K562 (cell line): ENCODE results near the gene ODC1. TPM values are rescaled to one million over a fixed set of nuclear protein-coding genes. Genes with fewer than 3 reads are reported as not detected.
A peak's percentile ranks its signal among the peaks of the same experiment; 100 is the strongest.

Experiments
- EGR1 ChIP-seq: fragments of 450-650 bp; conservative IDR thresholded peaks from 2 replicates; pipeline ENCODE4 v1.6.1; 2017; ENCODE audit warnings: mild to moderate bottlenecking
- GABPB1 ChIP-seq: sonication (generic); formaldehyde crosslinking; IDR thresholded peaks from 2 replicates; pipeline ENCODE4 v1.8.0; 2022; ENCODE audit warnings: mild to moderate bottlenecking, missing genetic modification reagents
- GABPB2 ChIP-seq: fragments of 250-450 bp; sonication (Bioruptor Pico); conservative IDR thresholded peaks from 2 replicates; pipeline ENCODE4 v1.5.1; 2021; ENCODE audit warnings: mild to moderate bottlenecking
- GTF2A2 ChIP-seq: IDR thresholded peaks from 2 replicates; pipeline ENCODE4 v1.6.1; 2016; ENCODE audit warnings: mild to moderate bottlenecking, missing genetic modification characterization, missing compliant biosample characterization
- HNRNPL ChIP-seq: fragments of 200-400 bp; formaldehyde crosslinking; IDR thresholded peaks from 2 replicates; pipeline ENCODE4 v1.6.1; 2017; ENCODE audit warnings: low read depth, mild to moderate bottlenecking, low read length
- MEIS2 ChIP-seq: fragments of 450-650 bp; IDR thresholded peaks from 2 replicates; pipeline ENCODE4 v1.6.1; 2014; ENCODE audit warnings: mild to moderate bottlenecking; ENCODE audit not compliant: partially characterized antibody
- NFE2 ChIP-seq: IDR thresholded peaks from 2 replicates; pipeline ENCODE4 v1.6.1; 2014; ENCODE audit warnings: antibody characterized with exemption, low read depth
- NUFIP1 ChIP-seq: fragments of 450-650 bp; IDR thresholded peaks from 2 replicates; pipeline ENCODE4 v1.6.1; 2018; ENCODE audit not compliant: partially characterized antibody
- RBM39 ChIP-seq: fragments of 200-400 bp; formaldehyde crosslinking; optimal IDR thresholded peaks from 2 replicates; pipeline ENCODE3; 2018; ENCODE audit warnings: low read depth, low read length
- STAG1 ChIP-seq: sonication (generic); formaldehyde crosslinking; IDR thresholded peaks from 2 replicates; pipeline ENCODE4 v1.5.0; 2020; ENCODE audit warnings: missing genetic modification reagents, borderline replicate concordance
- ZNF124 ChIP-seq: sonication (generic); formaldehyde crosslinking; IDR thresholded peaks from 2 replicates; pipeline ENCODE4 v1.8.1; 2022; ENCODE audit warnings: missing genetic modification reagents
- ZNF57 ChIP-seq: fragments of 450-650 bp; formaldehyde crosslinking; IDR thresholded peaks from 2 replicates; pipeline ENCODE4 v1.4.0; 2020; ENCODE audit warnings: mild to moderate bottlenecking, moderate library complexity
- ZSCAN29 ChIP-seq: fragments of 450-650 bp; IDR thresholded peaks from 2 replicates; pipeline ENCODE4 v1.6.1; 2017
- polyA plus RNA-seq, 8 experiments: library from polyadenylated mRNA; depleted of rRNA in 4 of 8; stranded (reverse) in 5 of 8; unstranded in 3 of 8; fragments of >200 nt; fragmentation: Nextera tagmentation in 2 of 8; fragmentation: Illumina TruSeq in 1 of 8; extraction: Ambion mirVana in 2 of 8; extraction: Trizol in 1 of 8; gene quantifications; 2 replicates each; pipeline versions ENCODE4 v1.2.1 to v1.2.3, GENCODE V29; 2011 to 2014; ENCODE audit warnings: inconsistent platforms in 1 of 8, missing spikeins in 1 of 8
- total RNA-seq, 7 experiments: library from RNA; depleted of rRNA in 6 of 7; stranded (reverse); fragments of >200 nt in 6 of 7; fragmentation: Illumina TruSeq in 2 of 7; extraction: Trizol in 2 of 7; gene quantifications; 2 replicates each; pipeline versions ENCODE4 v1.2.1 to v1.2.3, GENCODE V29; 2011 to 2021; ENCODE audit warnings: low replicate concordance in 1 of 7
- TF ChIP-seq, protein P1 (sequence below), 2 experiments: IDR thresholded peaks; 2 replicates each; pipeline ENCODE4 v1.6.1; 2012; ENCODE audit warnings: improper control_type of control experiment in 2 of 2, low read depth in 2 of 2, low read length in 2 of 2, borderline replicate concordance in 1 of 2
- TF ChIP-seq, protein P2 (sequence below): sonication (generic); formaldehyde crosslinking; IDR thresholded peaks from 2 replicates; pipeline ENCODE4 v1.8.1; 2023; ENCODE audit warnings: mild to moderate bottlenecking, missing genetic modification reagents, moderate library complexity
- TF ChIP-seq, protein P3 (sequence below): fragments of 250-450 bp; sonication (Bioruptor Pico); IDR thresholded peaks from 2 replicates; pipeline ENCODE4 v1.5.0; 2021; ENCODE audit warnings: mild to moderate bottlenecking, borderline replicate concordance
- TF ChIP-seq, protein P4 (sequence below): fragments of 250-450 bp; sonication (Bioruptor Pico); IDR thresholded peaks from 2 replicates; pipeline ENCODE4 v1.4.0; 2020; ENCODE audit warnings: mild to moderate bottlenecking
- TF ChIP-seq, protein P5 (sequence below): conservative IDR thresholded peaks from 2 replicates; pipeline ENCODE4 v1.6.1; 2011; ENCODE audit warnings: low read depth, mild to moderate bottlenecking, low read length; ENCODE audit not compliant: control insufficient read depth

Gene ODC1
- total and polyA plus RNA-seq, 9 of the 15 experiments (the other 6 are each of a cell fraction or from before 2014, with no cell fraction given): 142 to 563 (median 457) TPM

DNA sequence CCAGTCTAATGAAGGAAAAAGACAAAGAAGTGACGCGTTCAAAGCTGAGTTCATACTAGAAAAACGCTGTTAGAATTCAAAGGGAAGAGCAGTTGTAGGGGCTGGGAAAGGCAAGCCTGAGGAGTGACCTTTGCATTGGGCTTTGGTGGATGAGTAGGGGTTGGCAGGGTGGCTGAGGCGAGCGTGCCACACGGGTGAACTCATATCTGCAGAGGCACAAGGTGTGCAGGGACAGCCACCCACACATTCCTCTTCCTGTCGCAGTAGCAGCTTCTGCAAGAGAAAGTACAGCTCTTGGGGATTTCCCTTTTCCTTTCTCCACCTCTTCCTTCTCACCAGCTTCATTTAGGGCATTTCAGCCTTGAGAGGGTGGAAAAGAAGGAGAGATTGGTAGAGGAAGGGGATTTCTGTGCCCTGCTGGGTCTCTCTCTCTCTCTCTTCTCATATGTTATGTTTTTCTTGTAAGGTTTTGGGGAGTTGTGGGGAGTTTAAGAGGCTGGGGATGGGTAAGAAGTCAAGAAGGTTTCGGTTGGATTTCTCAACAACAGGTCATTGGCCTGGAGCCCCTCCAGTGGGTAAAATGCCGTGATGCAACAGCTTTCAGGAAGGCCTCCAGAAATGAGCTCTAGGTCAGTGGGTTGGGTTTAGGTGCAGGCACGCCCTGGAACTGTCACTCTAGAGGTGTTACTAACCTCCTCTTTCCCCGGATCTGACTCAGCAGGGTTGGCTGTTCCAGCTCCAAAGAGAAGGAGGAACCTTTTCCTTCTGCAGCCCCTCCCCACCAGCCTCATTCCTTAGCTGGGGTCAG lies 40.1 kb downstream of the ODC1 start (continued):
- TF ChIP-seq, protein P1, sequence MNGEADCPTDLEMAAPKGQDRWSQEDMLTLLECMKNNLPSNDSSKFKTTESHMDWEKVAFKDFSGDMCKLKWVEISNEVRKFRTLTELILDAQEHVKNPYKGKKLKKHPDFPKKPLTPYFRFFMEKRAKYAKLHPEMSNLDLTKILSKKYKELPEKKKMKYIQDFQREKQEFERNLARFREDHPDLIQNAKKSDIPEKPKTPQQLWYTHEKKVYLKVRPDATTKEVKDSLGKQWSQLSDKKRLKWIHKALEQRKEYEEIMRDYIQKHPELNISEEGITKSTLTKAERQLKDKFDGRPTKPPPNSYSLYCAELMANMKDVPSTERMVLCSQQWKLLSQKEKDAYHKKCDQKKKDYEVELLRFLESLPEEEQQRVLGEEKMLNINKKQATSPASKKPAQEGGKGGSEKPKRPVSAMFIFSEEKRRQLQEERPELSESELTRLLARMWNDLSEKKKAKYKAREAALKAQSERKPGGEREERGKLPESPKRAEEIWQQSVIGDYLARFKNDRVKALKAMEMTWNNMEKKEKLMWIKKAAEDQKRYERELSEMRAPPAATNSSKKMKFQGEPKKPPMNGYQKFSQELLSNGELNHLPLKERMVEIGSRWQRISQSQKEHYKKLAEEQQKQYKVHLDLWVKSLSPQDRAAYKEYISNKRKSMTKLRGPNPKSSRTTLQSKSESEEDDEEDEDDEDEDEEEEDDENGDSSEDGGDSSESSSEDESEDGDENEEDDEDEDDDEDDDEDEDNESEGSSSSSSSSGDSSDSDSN (IDR thresholded peaks at IDR 0.05; ENCODE audit: borderline replicate concordance in 1 of 2, low read depth in 2 of 2, low read length in 2 of 2): no peak
- no peak for TF ChIP-seq ZNF57 (CRISPR knock-in tag)
- no peak for TF ChIP-seq STAG1 (CRISPR knock-in tag)
- TF ChIP-seq HNRNPL: no peak
- TF ChIP-seq GABPB2 (CRISPR knock-in tag): 0 out of 2 replicates have a peak, but pooled peaks have one; percentile 58
- 0 out of 2 replicates have a peak, but pooled peaks have one; percentile 16 for TF ChIP-seq GTF2A2
- TF ChIP-seq NUFIP1: no peak
- TF ChIP-seq, protein P2, sequence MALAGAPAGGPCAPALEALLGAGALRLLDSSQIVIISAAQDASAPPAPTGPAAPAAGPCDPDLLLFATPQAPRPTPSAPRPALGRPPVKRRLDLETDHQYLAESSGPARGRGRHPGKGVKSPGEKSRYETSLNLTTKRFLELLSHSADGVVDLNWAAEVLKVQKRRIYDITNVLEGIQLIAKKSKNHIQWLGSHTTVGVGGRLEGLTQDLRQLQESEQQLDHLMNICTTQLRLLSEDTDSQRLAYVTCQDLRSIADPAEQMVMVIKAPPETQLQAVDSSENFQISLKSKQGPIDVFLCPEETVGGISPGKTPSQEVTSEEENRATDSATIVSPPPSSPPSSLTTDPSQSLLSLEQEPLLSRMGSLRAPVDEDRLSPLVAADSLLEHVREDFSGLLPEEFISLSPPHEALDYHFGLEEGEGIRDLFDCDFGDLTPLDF (CRISPR knock-in tag): 0 out of 2 replicates have a peak, but pooled peaks have one; percentile 41
- TF ChIP-seq NFE2: peak; percentile 93
- TF ChIP-seq ZNF124: no peak
- TF ChIP-seq, protein P3, sequence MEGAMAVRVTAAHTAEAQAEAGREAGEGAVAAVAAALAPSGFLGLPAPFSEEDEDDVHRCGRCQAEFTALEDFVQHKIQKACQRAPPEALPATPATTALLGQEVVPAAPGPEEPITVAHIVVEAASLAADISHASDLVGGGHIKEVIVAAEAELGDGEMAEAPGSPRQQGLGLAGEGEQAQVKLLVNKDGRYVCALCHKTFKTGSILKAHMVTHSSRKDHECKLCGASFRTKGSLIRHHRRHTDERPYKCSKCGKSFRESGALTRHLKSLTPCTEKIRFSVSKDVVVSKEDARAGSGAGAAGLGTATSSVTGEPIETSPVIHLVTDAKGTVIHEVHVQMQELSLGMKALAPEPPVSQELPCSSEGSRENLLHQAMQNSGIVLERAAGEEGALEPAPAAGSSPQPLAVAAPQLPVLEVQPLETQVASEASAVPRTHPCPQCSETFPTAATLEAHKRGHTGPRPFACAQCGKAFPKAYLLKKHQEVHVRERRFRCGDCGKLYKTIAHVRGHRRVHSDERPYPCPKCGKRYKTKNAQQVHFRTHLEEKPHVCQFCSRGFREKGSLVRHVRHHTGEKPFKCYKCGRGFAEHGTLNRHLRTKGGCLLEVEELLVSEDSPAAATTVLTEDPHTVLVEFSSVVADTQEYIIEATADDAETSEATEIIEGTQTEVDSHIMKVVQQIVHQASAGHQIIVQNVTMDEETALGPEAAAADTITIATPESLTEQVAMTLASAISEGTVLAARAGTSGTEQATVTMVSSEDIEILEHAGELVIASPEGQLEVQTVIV (CRISPR knock-in tag): no peak
- peak; percentile 81 for TF ChIP-seq MEIS2
- TF ChIP-seq ZSCAN29: no peak
- TF ChIP-seq, protein P4, sequence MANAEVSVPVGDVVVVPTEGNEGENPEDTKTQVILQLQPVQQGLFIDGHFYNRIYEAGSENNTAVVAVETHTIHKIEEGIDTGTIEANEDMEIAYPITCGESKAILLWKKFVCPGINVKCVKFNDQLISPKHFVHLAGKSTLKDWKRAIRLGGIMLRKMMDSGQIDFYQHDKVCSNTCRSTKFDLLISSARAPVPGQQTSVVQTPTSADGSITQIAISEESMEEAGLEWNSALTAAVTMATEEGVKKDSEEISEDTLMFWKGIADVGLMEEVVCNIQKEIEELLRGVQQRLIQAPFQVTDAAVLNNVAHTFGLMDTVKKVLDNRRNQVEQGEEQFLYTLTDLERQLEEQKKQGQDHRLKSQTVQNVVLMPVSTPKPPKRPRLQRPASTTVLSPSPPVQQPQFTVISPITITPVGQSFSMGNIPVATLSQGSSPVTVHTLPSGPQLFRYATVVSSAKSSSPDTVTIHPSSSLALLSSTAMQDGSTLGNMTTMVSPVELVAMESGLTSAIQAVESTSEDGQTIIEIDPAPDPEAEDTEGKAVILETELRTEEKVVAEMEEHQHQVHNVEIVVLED (CRISPR knock-in tag): no peak
- TF ChIP-seq RBM39: no peak
- TF ChIP-seq EGR1: peak; percentile 78
- peak; percentile 46; the same call in 1 of the 2 replicates for TF ChIP-seq GABPB1 (CRISPR knock-in tag)
- TF ChIP-seq, protein P5, sequence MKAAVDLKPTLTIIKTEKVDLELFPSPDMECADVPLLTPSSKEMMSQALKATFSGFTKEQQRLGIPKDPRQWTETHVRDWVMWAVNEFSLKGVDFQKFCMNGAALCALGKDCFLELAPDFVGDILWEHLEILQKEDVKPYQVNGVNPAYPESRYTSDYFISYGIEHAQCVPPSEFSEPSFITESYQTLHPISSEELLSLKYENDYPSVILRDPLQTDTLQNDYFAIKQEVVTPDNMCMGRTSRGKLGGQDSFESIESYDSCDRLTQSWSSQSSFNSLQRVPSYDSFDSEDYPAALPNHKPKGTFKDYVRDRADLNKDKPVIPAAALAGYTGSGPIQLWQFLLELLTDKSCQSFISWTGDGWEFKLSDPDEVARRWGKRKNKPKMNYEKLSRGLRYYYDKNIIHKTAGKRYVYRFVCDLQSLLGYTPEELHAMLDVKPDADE: peak; percentile 53; the same call in 1 of the 2 replicates
